ENCODE measurements around the gene C16orf90.

The C16orf90 gene

GRCh38 chr16:3465911-3466584 is 29.2 kb downstream of the C16orf90 start:
- TF ChIP-seq ARNTL (CRISPR knock-in tag; IDR thresholded peaks at IDR 0.05; ENCODE audit: borderline replicate concordance, low read depth) (no peak), ISL1 (CRISPR knock-in tag; IDR thresholded peaks at IDR 0.05) (no peak), TSHZ2 (CRISPR knock-in tag; IDR thresholded peaks at IDR 0.05) (no peak), ZNF565 (CRISPR knock-in tag; conservative IDR thresholded peaks at IDR 0.05; ENCODE audit: low read depth) (no peak), GLIS3 (CRISPR knock-in tag; IDR thresholded peaks at IDR 0.05) (no peak), ZFP30 (CRISPR knock-in tag; IDR thresholded peaks at IDR 0.05) (no peak), CSDC2 (CRISPR knock-in tag; IDR thresholded peaks at IDR 0.05) (no peak), ESRRG (CRISPR knock-in tag; IDR thresholded peaks at IDR 0.05) (no peak), SNAI2 (CRISPR knock-in tag; IDR thresholded peaks at IDR 0.05) (no peak), CSRNP3 (CRISPR knock-in tag; IDR thresholded peaks at IDR 0.05) (no peak), TCF4 (CRISPR knock-in tag; IDR thresholded peaks at IDR 0.05; ENCODE audit: borderline replicate concordance) (no peak), TOX (CRISPR knock-in tag; IDR thresholded peaks at IDR 0.05; ENCODE audit: borderline replicate concordance) (no peak), BACH2 (CRISPR knock-in tag; IDR thresholded peaks at IDR 0.05; ENCODE audit: borderline replicate concordance) (no peak), ZC3H10 (CRISPR knock-in tag; IDR thresholded peaks at IDR 0.05) (no peak), ZFP3 (CRISPR knock-in tag; IDR thresholded peaks at IDR 0.05) (no peak), PATZ1 (CRISPR knock-in tag; IDR thresholded peaks at IDR 0.05; ENCODE audit: borderline replicate concordance) (no peak), ZNF8 (CRISPR knock-in tag; IDR thresholded peaks at IDR 0.05) (no peak), OSR1 (CRISPR knock-in tag; IDR thresholded peaks at IDR 0.05) (no peak), RARB (CRISPR knock-in tag; IDR thresholded peaks at IDR 0.05) (no peak)
- TF ChIP-seq, protein P1, sequence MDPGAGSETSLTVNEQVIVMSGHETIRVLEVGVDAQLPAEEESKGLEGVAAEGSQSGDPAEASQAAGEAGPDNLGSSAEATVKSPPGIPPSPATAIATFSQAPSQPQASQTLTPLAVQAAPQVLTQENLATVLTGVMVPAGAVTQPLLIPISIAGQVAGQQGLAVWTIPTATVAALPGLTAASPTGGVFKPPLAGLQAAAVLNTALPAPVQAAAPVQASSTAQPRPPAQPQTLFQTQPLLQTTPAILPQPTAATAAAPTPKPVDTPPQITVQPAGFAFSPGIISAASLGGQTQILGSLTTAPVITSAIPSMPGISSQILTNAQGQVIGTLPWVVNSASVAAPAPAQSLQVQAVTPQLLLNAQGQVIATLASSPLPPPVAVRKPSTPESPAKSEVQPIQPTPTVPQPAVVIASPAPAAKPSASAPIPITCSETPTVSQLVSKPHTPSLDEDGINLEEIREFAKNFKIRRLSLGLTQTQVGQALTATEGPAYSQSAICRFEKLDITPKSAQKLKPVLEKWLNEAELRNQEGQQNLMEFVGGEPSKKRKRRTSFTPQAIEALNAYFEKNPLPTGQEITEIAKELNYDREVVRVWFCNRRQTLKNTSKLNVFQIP (CRISPR knock-in tag; IDR thresholded peaks at IDR 0.05; ENCODE audit: borderline replicate concordance, low read depth), result no peak
- no peak for ATAC-seq

- TF ChIP-seq PPARA (CRISPR knock-in tag; IDR thresholded peaks at IDR 0.05; ENCODE audit: borderline replicate concordance), result no peak
- no peak for TF ChIP-seq ZFP30 (CRISPR knock-in tag; IDR thresholded peaks at IDR 0.05)
- no peak for TF ChIP-seq TCF4 (CRISPR knock-in tag; IDR thresholded peaks at IDR 0.05; ENCODE audit: borderline replicate concordance)
- no peak for TF ChIP-seq ZNF8 (CRISPR knock-in tag; IDR thresholded peaks at IDR 0.05)
- no peak for TF ChIP-seq OSR1 (CRISPR knock-in tag; IDR thresholded peaks at IDR 0.05)
- TF ChIP-seq CSRNP3 (CRISPR knock-in tag; IDR thresholded peaks at IDR 0.05), result no peak
- TF ChIP-seq, protein P1 (CRISPR knock-in tag; IDR thresholded peaks at IDR 0.05; ENCODE audit: borderline replicate concordance, low read depth), result no peak
- no peak for TF ChIP-seq ZNF70 (CRISPR knock-in tag; IDR thresholded peaks at IDR 0.05)
- TF ChIP-seq TSHZ2 (CRISPR knock-in tag; IDR thresholded peaks at IDR 0.05), result no peak
- TF ChIP-seq PATZ1 (CRISPR knock-in tag; IDR thresholded peaks at IDR 0.05; ENCODE audit: borderline replicate concordance), result no peak
- no peak for TF ChIP-seq ESRRG (CRISPR knock-in tag; IDR thresholded peaks at IDR 0.05)
- ATAC-seq, result no peak
These were observed 30.0 kb downstream of the C16orf90 start for GRCh38 chr16:3465301-3465700.
